IMR-90 (cell line): ENCODE measurements around the gene ECHS1.

Source experiments
- BHLHE40 ChIP-seq: fragments of 150-350 bp; IDR thresholded peaks from 2 replicates; pipeline ENCODE4 v1.6.1; 2016; ENCODE audit warnings: mild to moderate bottlenecking, low read depth, low read length
- CHD1 ChIP-seq: IDR thresholded peaks from 2 replicates; pipeline ENCODE4 v1.6.1; 2012; ENCODE audit warnings: low read depth, low read length, improper control_type of control experiment
- CTCF ChIP-seq: conservative IDR thresholded peaks from 2 replicates; pipeline ENCODE4 v1.5.1; 2012; ENCODE audit warnings: mild to moderate bottlenecking, low read depth, low read length, improper control_type of control experiment
- MAFK ChIP-seq: IDR thresholded peaks from 2 replicates; pipeline ENCODE4 v1.6.1; 2012; ENCODE audit warnings: low read depth, low read length, improper control_type of control experiment
- MXI1 ChIP-seq: IDR thresholded peaks from 2 replicates; pipeline ENCODE4 v1.6.1; 2012; ENCODE audit warnings: low read depth, mild to moderate bottlenecking, low read length, moderate library complexity, borderline replicate concordance
- NFE2L2 ChIP-seq: fragments of 150-350 bp; IDR thresholded peaks from 2 replicates; pipeline ENCODE4 v1.6.1; 2016; ENCODE audit warnings: low read depth, mild to moderate bottlenecking, low read length
- POLR2A ChIP-seq: IDR thresholded peaks from 2 replicates; pipeline ENCODE4 v1.6.1; 2012; ENCODE audit warnings: mild to moderate bottlenecking, low read depth, low read length
- RAD21 ChIP-seq: IDR thresholded peaks from 2 replicates; pipeline ENCODE4 v1.6.1; 2012; ENCODE audit warnings: low read length, improper control_type of control experiment
- RCOR1 ChIP-seq: IDR thresholded peaks from 2 replicates; pipeline ENCODE4 v1.6.1; 2012; ENCODE audit warnings: mild to moderate bottlenecking, low read length, improper control_type of control experiment; ENCODE audit not compliant: insufficient replicate concordance
- RFX5 ChIP-seq: IDR thresholded peaks from 2 replicates; pipeline ENCODE4 v1.8.0; 2012; ENCODE audit warnings: low read depth, mild to moderate bottlenecking, low read length, moderate library complexity
- SMC3 ChIP-seq: fragments of 150-350 bp; IDR thresholded peaks from 2 replicates; pipeline ENCODE4 v1.6.1; 2016; ENCODE audit warnings: low read depth, mild to moderate bottlenecking, antibody characterized with exemption, low read length, moderate library complexity
- USF2 ChIP-seq: fragments of 150-350 bp; IDR thresholded peaks from 2 replicates; pipeline ENCODE4 v1.6.1; 2017; ENCODE audit warnings: mild to moderate bottlenecking, antibody characterized with exemption, low read length, low read depth
- TF ChIP-seq, protein P1 (sequence below): fragments of 150-350 bp; IDR thresholded peaks from 2 replicates; pipeline ENCODE4 v1.6.1; 2016; ENCODE audit warnings: low read depth, mild to moderate bottlenecking, low read length, moderate library complexity, borderline replicate concordance

DNA sequence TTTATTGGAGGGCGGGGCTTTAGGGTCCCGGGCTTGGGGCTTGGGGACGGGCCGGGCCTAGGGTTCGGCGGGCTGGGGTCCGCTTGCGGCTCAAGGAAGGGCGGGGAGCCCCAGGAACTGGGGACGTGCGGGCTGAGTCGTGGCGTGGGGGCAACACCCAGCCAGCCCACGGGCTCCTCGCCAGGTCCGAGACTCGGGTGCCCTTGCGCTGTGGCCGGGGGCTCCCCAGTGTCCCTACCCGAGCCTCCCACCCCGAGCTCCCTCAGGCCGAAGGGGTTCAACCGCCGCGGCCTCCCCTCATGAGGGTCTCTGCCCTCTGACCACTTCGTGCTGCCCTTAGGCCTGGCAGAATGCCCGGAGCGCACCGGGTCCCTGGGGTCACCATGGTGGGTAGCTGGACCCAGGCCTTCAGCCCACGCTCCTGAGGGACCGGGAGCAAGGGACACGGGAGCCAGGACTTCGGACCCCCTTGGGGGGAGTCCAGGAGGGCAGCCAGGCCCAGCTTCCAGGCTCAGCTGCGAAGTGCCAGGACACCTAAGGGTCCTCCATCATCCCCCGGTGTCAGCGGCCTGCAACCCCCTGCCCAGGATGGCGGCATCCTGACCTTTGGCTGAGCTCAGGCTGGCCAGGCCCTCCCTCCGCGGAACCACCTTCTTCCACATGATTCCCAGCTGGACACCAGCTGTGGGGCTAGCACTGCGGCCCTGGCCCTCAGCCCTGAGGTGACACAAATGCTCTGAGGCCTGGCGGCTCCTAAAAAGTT, 14.8 kb downstream of the ECHS1 start:
- no peak for TF ChIP-seq CTCF
- no peak for TF ChIP-seq NFE2L2
- TF ChIP-seq CHD1, result no peak
- no peak for TF ChIP-seq POLR2A
- TF ChIP-seq RCOR1, result no peak
- TF ChIP-seq RFX5, result no peak
- no peak for TF ChIP-seq BHLHE40
- TF ChIP-seq, protein P1, sequence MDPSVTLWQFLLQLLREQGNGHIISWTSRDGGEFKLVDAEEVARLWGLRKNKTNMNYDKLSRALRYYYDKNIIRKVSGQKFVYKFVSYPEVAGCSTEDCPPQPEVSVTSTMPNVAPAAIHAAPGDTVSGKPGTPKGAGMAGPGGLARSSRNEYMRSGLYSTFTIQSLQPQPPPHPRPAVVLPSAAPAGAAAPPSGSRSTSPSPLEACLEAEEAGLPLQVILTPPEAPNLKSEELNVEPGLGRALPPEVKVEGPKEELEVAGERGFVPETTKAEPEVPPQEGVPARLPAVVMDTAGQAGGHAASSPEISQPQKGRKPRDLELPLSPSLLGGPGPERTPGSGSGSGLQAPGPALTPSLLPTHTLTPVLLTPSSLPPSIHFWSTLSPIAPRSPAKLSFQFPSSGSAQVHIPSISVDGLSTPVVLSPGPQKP, result no peak
- TF ChIP-seq USF2, result no peak
- no peak for TF ChIP-seq MXI1
- TF ChIP-seq RAD21, result no peak
- no peak for TF ChIP-seq MAFK
- TF ChIP-seq SMC3, result no peak
